Measurements from ENCODE around the gene DNLZ. TPM values are rescaled to one million over a fixed set of nuclear protein-coding genes. Genes with fewer than 3 reads are reported as not detected.

The DNLZ gene
- total and polyA plus RNA-seq, 8 donors, result 10.1 to 26.8 (median 15.1) TPM

GRCh38 chr9:136339173-136339957, 24.2 kb downstream of the DNLZ start:
- TF ChIP-seq CTCF (IDR thresholded peaks at IDR 0.05), result peak; percentile 85 to 96 (median 91)
- peaks cover 7 to 24% (median 14%) of the 10 kb centered on the region in 3 donors for H3K4me1 ChIP-seq
- H3K9me3 ChIP-seq, result no peaks in the 10 kb centered on the region
- intact Hi-C loops (cut with DNase I), result no loop called here
- FAIRE-seq (no peak), DNase-seq (peak; percentile 78 to 94 (median 89)), ATAC-seq (peak; percentile 46 to 83 (median 68))
- no peaks in the 10 kb centered on the region for H3K27me3 ChIP-seq
- peak overlapping the region in 2 of 4 donors; percentile 18 to 23 for H3K4me3 ChIP-seq
- H3K27ac ChIP-seq, result peak overlapping the region; percentile 80 to 88 (median 86)
- no peaks in the 10 kb centered on the region for H3K36me3 ChIP-seq
- 37 to 44% methylated on average over 29 to 32 of the region's 32 CpGs for WGBS, 2 donors

DNA sequence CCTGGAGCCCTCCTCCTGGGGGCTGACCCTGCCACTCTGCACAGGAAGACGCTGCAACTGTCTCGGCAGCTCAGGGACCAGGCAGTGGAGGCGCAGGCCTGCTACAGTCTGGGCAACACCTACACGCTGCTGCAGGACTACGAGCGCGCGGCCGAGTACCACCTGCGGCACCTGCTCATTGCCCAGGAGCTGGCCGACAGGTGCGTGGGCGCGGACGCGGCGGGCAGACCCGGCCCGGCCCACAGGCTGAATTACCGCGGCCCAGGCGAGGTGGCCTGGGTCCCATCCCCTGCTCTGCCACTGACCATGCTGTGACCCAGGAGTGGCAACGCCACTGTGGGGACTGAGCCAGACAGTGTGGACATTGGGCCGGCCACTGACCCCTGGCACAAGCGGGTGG, 25.0 kb downstream of the DNLZ start:
- Histone ChIP-seq H3K9me3 (no peaks in the 10 kb centered on the region), H3K4me3 (no peak overlapping the region), H3K27me3 (no peaks in the 10 kb centered on the region), H3K27ac (peak overlapping the region in 2 of 4 donors; percentile 85 to 88), H3K36me3 (no peaks in the 10 kb centered on the region), H3K4me1 (peaks cover 7 to 24% (median 14%) of the 10 kb centered on the region in 3 donors)
- ATAC-seq, result no peak
- FAIRE-seq, result no peak
- WGBS, 2 donors, result 82 to 88% methylated on average over 23 to 25 of the region's 25 CpGs
- intact Hi-C loops (cut with DNase I), result no loop called here
- peak in 1 of 6 donors; percentile 63 for DNase-seq
- TF ChIP-seq CTCF (IDR thresholded peaks at IDR 0.05), result no peak

DNA sequence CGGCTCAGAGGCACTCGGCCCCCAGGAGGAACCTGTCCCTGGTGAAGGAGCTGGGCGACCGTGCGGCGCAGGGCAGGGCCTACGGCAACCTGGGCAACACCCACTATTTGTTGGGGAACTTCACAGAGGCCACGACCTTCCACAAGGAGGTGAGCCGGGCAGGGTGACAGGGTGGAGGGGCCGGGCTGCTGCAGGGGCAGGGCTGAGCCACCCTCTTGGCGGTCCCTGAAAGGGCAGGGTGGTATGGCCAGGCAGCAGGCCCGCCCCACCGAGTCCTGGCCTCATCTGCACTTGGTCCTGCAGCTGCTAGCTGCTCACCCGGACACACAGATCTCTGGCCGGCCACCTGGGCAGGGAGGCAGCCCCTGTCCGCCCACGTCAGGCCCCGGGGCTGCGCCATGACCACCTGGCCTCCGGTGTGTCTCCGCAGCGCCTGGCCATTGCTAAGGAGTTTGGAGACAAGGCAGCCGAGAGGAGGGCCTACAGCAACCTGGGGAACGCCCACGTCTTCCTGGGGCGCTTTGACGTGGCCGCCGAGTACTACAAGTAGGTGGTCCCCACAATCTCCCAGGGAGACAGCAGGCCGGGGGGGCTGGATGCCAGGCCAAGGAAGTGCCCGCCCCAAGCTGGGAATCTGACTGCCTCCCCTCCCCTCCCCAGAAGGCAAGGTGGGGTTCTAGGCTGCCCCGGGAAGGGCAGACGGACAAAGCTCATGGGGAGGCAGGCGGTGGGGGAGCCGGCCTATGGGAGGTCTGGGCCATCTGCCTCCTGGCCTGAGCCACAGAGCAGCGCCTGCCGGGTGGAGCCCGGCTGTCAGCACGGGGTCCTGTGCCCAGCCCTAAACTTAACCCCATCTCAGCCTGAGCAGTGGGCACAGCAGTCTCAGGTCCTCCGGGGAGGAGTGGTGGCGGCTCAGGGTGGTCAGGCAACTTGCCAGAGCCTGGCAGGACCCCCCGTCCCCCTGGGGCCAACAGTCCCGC, 25.8 kb downstream of the DNLZ start:
- DNase-seq, result peak in 1 of 6 donors; percentile 55
- Histone ChIP-seq H3K4me1 (peaks cover 7 to 21% (median 14%) of the 10 kb centered on the region in 3 donors), H3K9me3 (no peaks in the 10 kb centered on the region), H3K36me3 (no peaks in the 10 kb centered on the region), H3K4me3 (no peak overlapping the region), H3K27me3 (no peaks in the 10 kb centered on the region), H3K27ac (no peak overlapping the region)
- no peak for TF ChIP-seq CTCF (IDR thresholded peaks at IDR 0.05)
- intact Hi-C loops (cut with DNase I), result no loop called here
- ATAC-seq, result no peak
- FAIRE-seq, result no peak
- WGBS, 2 donors, result 89 to 90% methylated on average over 36 to 43 of the region's 43 CpGs

- TF ChIP-seq CTCF (IDR thresholded peaks at IDR 0.05), result no peak
- ATAC-seq, result no peak
- H3K4me3 ChIP-seq, result no peak overlapping the region
- DNase-seq, result no peak
- no peaks in the 10 kb centered on the region for H3K27me3 ChIP-seq
- peaks cover 7 to 21% (median 14%) of the 10 kb centered on the region in 3 donors for H3K4me1 ChIP-seq
- 94% methylated on average over 17 to 23 of the region's 23 CpGs for WGBS, 2 donors
- no peaks in the 10 kb centered on the region for H3K36me3 ChIP-seq
- no peaks in the 10 kb centered on the region for H3K9me3 ChIP-seq
- no peak for FAIRE-seq
- no peak overlapping the region for H3K27ac ChIP-seq
- intact Hi-C loops (cut with DNase I), result no loop called here
Measured at GRCh38 chr9:136336881-136337280, 26.7 kb downstream of the DNLZ start.

Data from pancreas (tissue), 10 donors.